ENCODE results near the gene PEPD.
A peak's percentile ranks its signal among the peaks of the same experiment; 100 is the strongest.

The PEPD gene

DNA sequence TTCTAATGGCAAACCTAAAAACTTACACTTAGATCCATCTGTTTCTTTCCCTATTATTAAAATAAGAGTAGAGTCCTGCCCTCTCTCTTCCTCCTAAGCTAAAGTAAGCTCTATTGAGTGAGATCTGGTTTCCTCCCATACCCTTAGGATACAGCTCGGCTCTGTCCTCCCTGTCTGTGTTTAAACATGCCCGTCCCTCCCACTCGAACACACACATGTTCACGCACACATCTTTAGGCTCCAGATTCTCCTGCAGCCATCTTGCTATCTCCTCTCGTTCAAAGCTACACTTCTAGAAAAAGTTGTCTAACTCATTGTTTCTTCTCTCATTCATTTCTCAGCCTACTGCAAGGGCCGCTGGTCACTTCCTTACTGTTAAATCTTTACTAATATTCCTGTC lies 163.2 kb downstream of the PEPD start:
- DNase-seq (ENCODE audit: low spot score) = no peak

DNA sequence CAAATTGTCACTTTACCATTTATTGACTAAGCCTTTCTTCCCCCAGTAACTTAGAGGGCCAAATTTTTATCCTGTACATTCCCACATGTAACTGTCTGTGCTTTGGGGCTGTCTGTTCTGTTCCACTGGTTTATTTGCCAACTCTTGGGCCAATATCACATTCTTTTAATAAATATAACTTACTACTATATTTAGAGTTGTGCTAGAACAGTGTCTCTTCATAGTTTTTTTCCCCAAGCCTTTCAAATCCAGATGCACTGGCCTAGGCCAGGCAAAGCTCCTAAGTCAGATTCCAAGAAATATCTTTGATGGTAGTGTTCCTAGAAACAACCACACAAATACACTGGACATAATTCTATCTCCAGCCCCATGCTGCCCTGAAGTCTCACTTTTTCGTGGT lies 164.0 kb downstream of the PEPD start:
- DNase-seq (ENCODE audit: low spot score) = no peak

DNA sequence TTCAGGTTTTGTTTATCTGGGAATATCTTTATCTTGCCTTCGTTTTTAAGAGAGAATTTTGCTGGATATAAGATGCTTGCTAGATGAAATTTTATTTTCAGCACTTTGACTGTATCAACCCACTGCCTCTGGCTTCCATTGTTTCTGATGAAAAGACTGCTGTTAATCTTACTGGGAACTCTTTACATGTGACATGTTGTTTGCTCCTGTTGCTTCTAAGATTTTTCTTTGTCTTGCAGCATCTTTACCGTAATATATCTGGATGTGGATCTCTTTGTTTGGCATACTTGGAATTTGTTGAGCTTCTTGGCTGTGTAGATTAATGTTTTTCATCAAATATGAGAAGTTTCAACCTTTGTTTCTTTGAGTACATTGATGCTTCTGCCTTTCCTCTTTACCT lies 166.1 kb downstream of the PEPD start:
- no peak for DNase-seq (ENCODE audit: low spot score)

DNA sequence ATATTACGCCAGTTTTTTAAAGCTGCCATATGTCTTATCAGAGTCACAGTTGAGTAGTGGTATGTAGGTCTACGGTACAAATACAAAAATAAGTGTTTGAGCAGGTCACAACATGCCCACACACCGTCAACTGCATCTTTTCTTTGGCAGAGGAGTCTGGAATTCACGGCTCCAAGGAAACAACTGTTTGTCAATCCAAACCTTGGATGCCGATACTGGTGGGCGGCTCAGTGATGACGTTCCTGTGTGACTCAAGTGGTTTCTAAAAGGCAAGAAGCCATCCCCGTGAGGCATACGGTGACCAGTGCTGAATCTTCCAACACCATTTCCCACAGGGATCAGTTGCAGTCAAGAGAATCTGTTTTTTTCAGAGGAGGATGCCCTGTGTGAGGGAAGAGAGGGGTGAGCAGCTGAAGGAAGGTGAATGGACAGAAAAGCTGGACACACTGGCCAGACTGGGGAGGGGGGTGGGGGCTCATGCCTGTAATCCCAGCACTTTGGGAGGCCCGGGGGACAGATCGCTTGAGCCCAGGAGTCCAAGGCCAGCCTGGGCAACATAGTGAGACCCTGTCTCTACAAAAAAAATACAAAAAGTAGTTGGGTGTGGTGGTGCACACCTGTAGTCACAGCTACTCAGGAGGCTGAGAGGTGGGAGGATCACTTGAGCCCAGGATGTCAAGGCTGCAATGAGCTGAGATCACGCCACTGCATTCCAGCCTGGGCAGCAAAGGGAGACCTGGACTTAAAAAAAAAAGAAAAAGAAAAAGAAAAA lies 170.9 kb downstream of the PEPD start:
- no peak for DNase-seq (ENCODE audit: low spot score)

DNA sequence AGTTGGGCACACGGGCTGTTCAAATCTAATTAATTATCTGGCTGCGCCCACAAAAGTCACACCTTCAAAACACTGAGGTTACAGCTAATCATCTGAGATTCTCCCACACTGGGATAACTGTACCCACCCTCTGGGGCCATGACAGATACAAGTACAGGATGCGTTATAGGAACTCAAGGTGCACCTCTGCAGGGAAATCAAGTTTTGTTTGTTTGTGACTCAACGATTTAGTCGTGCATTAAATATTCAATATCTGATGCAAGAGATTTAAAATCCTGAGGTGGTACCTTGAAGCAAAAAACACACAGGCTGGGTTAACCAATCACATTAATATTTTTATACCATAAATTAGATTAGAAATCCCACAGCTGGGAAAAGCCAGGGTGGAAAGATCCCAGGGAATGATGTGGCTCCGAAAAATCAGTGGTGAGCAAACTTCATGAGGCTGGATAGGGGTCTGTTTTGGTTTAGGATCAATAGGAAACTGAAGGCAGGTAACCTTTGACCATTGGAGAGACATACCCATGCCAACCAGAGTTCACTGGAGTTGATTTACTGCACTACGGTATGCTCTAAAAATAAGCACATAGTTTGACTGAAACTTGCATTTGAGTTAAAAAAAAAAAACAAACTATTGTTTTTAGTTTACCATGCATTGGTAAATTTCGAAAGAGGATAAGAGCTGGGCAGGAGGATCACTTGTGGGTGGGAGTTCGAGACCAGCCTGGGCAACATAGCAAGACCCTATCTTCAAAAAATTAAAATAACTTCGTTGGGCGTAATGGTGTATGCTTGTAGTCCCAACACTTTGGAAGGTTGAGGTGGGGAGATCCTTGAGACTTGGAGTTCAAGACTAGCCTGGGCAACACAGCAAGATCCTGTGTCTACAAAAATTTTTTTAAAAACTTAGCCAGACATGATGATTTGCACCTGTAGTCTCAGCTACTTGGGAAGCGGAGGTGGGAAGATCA lies 172.0 kb downstream of the PEPD start:
- DNase-seq (ENCODE audit: low spot score) = no peak

DNA sequence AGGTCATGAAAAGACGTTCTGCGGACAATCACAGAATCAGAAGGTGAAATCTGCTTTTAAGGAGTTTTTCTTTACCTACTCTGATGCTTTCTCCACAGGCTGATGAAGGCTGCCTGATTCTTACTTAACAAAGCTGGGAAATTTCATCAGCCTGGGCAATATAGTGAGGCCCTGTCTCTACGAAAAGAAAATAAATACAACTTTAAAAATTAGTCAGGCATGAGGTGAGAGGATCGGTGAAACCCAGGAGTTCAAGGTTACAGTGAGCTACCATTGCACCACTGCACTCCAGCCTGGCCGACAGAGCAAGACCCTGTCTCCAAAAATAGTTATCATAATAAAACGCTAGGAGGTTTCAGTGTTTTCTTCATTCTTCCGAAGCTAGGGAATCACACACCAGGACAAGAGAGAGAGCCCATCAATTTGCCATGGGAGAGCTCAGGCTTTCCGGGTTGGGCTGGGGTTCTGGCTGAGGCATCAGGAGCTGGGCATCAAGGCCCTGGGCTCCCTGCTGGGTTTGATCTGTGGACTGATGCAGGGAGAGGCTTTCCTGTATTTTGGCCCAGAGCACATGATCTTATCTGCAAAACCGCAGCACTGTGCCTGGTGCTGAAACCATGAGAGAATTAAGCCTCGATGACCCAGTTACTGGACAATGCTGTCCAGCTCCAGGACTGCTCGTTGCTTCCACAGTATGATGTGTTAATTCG lies 173.1 kb downstream of the PEPD start:
- DNase-seq (ENCODE audit: low spot score) = no peak

DNA sequence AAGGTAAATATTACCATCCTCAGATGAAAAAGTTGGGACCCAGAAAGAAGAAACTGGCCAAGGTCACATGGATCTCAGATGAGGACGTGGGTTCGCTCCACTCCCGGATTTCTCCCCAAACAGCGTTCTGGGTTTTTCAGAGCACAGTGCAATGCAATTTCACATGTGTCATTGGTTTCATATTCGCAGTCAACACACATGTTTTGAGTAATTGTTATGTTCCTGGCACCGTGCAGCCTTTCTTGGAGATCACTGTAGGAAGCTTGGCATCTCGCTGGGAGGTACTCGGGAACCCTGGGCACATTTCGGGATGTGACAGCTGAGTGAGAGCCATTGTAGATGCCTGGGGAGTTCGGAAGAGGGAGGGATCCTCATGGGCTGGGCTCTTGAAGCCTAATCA lies 174.3 kb downstream of the PEPD start:
- DNase-seq (ENCODE audit: low spot score) = no peak

DNA sequence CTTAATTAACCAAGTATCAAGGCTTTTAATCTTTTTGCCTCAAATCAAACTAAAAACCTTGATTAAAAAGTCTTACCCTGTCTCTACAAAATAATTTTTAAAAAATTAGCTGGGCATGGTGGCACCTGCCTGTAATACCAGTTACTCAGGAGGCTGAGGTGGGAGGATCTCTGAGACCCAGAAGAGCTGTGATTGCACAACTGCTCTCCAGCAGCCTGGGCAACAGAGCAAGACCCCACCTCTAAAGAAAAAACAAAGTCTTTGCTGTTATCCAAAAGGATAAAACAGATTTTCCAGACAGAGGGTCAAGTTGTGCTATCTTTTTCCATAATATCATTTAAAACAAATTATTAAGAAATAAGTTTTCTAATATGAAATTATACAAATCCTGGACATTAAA lies 174.9 kb downstream of the PEPD start:
- DNase-seq (ENCODE audit: low spot score) = no peak

DNA sequence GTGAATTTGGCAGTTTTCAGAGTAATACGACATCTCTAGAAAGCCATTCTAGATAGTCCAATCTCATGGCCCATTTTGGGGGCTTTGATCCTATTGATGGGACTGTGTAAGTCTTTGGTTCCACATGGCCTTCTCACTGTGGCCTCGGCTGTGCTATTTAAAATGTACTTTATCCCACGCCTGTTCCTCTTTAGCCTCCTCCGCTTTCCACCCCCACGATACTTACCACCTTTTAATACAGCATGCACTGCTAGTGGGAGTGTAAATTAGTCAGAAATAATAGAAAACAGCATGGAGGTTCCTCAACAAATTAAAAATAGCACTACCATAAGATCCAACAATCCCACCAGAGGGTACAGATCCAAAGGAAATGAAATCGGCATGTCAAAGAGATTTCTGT lies 176.4 kb downstream of the PEPD start:
- no peak for DNase-seq (ENCODE audit: low spot score)

DNA sequence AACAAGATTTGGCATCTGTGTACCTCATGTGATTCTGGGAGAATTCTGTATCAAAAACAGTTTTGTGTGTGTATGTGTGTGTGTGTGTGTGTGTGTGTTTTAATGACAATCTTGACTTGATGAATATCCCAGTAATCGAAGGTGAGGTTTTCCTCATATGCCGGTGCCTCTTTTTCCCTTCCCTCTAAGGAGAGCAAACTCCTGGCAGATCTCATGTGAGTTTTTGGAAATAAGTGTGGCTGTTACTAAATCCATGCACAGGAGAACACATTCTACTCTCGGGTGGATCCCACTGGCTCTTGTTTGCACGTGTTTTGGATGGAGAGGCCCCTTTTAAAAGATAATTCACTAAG lies 177.0 kb downstream of the PEPD start:
- no peak for DNase-seq (ENCODE audit: low spot score)

DNA sequence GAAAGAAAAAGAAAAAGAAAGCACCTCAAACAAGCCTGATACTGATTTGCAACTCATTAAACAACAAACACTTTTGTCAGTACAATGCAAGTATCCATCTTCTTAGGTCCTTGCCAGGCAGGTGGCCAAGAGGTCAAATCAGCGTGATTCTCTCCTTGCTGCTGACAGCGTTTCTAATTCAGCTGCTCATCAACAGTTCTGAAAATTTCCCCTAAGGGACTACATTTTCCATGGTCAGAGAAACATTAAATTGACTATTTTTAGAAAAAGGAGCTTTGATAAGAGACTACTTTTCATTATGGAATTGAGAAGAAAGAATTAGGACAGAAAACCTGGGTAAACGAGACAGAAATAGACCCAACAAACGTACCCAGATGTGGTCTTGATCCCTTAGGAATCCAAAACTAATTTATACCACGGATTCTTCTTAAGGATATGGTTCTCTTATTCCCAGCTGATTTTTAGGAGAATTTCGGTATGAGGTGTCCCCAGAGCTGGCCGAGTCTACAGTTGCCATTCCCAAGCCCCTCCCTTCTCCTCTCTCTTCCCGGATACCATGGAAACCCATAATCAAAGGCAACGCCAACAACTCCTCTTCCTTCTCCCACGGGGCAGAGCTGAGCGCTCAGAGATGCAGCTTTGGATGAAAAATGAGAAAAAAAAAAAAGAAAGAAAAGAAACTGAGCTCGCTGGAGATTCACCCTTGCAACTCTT lies 177.6 kb downstream of the PEPD start:
- DNase-seq (ENCODE audit: low spot score) = no peak

DNA sequence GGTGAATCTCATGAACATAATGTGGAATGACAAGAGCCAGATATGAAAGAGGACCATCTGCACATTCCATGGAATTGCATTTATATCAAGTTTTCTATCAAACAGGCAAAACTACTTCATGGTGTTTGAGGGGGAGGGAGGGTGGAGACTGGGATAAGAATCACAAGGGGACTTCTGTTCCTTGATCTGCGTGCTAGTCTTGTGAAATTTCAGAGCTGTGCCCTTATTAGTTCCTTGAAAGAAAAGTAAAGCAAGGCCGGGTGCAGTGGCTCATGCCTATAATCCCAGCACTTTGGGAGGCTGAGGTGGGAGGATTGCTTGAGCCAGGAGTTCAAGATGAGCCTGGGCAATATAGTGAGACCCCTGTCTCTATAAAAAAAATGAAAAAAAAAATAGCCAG lies 178.3 kb downstream of the PEPD start:
- DNase-seq (ENCODE audit: low spot score) = no peak

DNA sequence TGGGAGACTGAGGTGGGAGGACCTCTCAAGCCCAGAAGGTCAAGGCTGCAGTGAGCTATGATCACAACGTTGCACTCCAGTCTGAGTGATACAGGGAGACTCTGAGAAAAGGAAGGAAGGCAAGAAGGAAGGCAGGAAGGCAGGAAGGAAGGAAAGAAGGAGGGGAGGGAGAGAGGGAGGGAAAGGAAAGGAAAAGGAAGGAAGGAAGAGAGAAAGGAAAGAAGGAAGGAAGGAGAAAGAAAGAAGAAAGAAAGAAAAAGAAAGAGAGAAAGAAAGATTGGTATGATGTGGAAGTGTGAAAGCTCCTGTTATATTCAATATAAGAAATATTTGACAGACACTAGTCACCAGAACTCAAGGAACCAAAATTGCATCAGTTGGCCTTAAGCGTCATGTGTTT lies 180.6 kb downstream of the PEPD start:
- DNase-seq (ENCODE audit: low spot score) = no peak

DNA sequence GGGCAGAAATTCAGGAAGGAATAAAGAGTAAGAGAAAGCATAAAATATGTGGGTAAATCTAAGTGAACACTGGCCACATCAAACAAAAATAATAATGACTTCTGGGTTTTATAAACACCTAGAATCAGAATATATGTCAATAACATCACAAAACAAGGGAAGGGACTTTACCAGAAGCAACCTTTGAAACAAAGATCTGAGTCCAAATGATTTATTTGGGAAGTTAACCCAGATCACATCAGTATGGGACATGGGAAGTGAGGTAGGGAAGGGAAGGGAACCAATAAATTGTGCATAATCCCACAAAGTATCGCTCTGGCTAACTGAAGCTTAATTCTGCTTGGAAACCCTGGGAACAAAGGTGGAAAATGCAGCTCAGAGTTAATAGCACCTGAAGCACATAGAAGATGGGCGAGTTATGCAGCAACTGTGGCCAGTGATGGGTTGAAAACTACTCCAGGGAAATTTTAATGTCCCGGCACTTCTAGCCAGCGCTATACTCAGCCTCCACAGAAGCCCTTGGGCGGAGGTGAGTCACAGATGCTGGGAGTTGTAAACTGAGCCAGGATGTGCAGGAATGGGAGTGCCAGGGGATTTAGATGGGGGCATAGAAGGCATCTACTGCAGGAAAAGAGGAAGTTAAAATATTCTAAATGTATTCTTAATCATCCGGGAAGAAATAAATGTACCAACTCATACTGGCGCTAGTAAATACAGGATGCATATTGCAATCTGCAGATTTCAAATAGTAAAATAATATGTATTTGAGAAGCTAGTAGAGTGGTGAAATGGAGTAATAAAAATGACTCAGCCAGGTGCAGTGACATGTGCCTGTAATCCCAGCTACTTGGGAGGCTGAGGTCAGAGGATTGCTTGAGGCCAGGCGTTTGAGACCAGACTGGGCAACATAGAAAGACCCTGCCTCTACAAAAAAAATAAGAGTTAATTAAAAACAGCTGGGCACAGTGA lies 182.3 kb downstream of the PEPD start:
- DNase-seq (ENCODE audit: low spot score) = peak; percentile 75

All from LoVo (cell line).